HEK293 (cell line): ENCODE results near the gene MADD.

Source experiments
- CTCF ChIA-PET: fragments of 350-600 bp; formaldehyde crosslinking; extraction: SDS; loops from one replicate; lab custom pipeline; 2021; ENCODE audit warnings: antibody characterized with exemption; lab: Yijun Ruan, JAX
- POLR2A ChIA-PET: fragments of 300-600 bp; formaldehyde crosslinking; extraction: SDS; loops from one replicate; lab custom pipeline; 2020; ENCODE audit warnings: antibody characterized with exemption, inconsistent platforms; lab: Yijun Ruan, JAX
- H3K27ac ChIP-seq: fragments of 200-500 bp; sonication (Bioruptor generic); 2 replicates; pipeline ENCODE4 v1.5.1; 2014; ENCODE audit warnings: low read depth, low read length, control low read depth, inconsistent platforms; ENCODE audit errors: extremely low read depth
- H3K36me3 ChIP-seq, 2 experiments: fragments of 200-500 bp in 1 of 2; sonication (Bioruptor generic) in 1 of 2; 1 replicate in 1 of 2; 2 replicates in 1 of 2; pipeline ENCODE4 v1.5.1; 2014 to 2017; ENCODE audit warnings: inconsistent platforms in 2 of 2, low read length in 2 of 2; ENCODE audit not compliant: control insufficient read depth in 2 of 2, insufficient read depth in 1 of 2
- H3K4me1 ChIP-seq: fragments of 200-500 bp; sonication (Bioruptor generic); 2 replicates; pipeline ENCODE4 v1.5.1; 2014; ENCODE audit warnings: mild to moderate bottlenecking, low read length, inconsistent platforms; ENCODE audit not compliant: control insufficient read depth, insufficient read depth
- H3K4me3 ChIP-seq: 2 replicates; pipeline ENCODE4 v1.5.1; 2011; ENCODE audit warnings: low read depth, mild to moderate bottlenecking, control low read depth, low read length, moderate library complexity
- H3K9me3 ChIP-seq: fragments of 200-500 bp; sonication (Bioruptor generic); 2 replicates; pipeline ENCODE4 v1.5.1; 2014; ENCODE audit warnings: low read depth, low read length, inconsistent platforms; ENCODE audit not compliant: control insufficient read depth, insufficient read depth
- ATF2 ChIP-seq: fragments of 450-650 bp; formaldehyde crosslinking; IDR thresholded peaks from 2 replicates; pipeline ENCODE4 v1.5.1; 2016; ENCODE audit warnings: missing biosample characterization, missing genetic modification characterization, low read depth
- ELK4 ChIP-seq: IDR thresholded peaks from 2 replicates; pipeline ENCODE4 v1.6.1; 2011; ENCODE audit warnings: mild to moderate bottlenecking, low read depth, low read length, borderline replicate concordance
- IKZF3 ChIP-seq: fragments of 450-650 bp; IDR thresholded peaks from 2 replicates; pipeline ENCODE4 v1.5.0; 2018; ENCODE audit warnings: missing biosample characterization, mild to moderate bottlenecking, missing genetic modification characterization, moderate library complexity
- KLF1 ChIP-seq: fragments of 450-650 bp; formaldehyde crosslinking; IDR thresholded peaks from 2 replicates; pipeline ENCODE4 v1.5.1; 2016; ENCODE audit warnings: missing biosample characterization, missing genetic modification characterization
- MYNN ChIP-seq: fragments of 450-650 bp; formaldehyde crosslinking; IDR thresholded peaks from 2 replicates; pipeline ENCODE4 v1.5.1; 2016; ENCODE audit warnings: missing biosample characterization, missing genetic modification characterization, borderline replicate concordance
- OSR2 ChIP-seq: fragments of 450-650 bp; formaldehyde crosslinking; IDR thresholded peaks from 2 replicates; pipeline ENCODE4 v1.5.1; 2016; ENCODE audit warnings: missing biosample characterization, missing genetic modification characterization
- PRDM4 ChIP-seq: fragments of 450-650 bp; formaldehyde crosslinking; IDR thresholded peaks from 2 replicates; pipeline ENCODE4 v1.5.1; 2017; ENCODE audit warnings: missing biosample characterization, missing genetic modification characterization
- TCF7L2 ChIP-seq: IDR thresholded peaks from 2 replicates; pipeline ENCODE4 v1.6.1; 2011; ENCODE audit warnings: low read depth, mild to moderate bottlenecking, inconsistent platforms, low read length, moderate library complexity, borderline replicate concordance
- ZNF114 ChIP-seq: fragments of 450-650 bp; formaldehyde crosslinking; IDR thresholded peaks from 2 replicates; pipeline ENCODE4 v1.5.0; 2017; ENCODE audit warnings: missing biosample characterization, missing genetic modification characterization
- ZNF148 ChIP-seq: fragments of 450-650 bp; formaldehyde crosslinking; IDR thresholded peaks from 2 replicates; pipeline ENCODE4 v1.5.0; 2017; ENCODE audit warnings: missing biosample characterization, missing genetic modification characterization, borderline replicate concordance
- ZNF175 ChIP-seq: fragments of 450-650 bp; formaldehyde crosslinking; IDR thresholded peaks from 2 replicates; pipeline ENCODE4 v1.5.1; 2016; ENCODE audit warnings: missing biosample characterization, missing genetic modification characterization
- ZNF23 ChIP-seq: fragments of 450-650 bp; formaldehyde crosslinking; IDR thresholded peaks from 2 replicates; pipeline ENCODE4 v1.5.1; 2016; ENCODE audit warnings: missing biosample characterization, missing genetic modification characterization, borderline replicate concordance
- ZNF404 ChIP-seq: fragments of 450-650 bp; formaldehyde crosslinking; IDR thresholded peaks from 2 replicates; pipeline ENCODE4 v1.5.1; 2017; ENCODE audit warnings: missing biosample characterization, missing genetic modification characterization
- ZNF473 ChIP-seq: fragments of 450-650 bp; formaldehyde crosslinking; IDR thresholded peaks from 2 replicates; pipeline ENCODE4 v1.5.1; 2017; ENCODE audit warnings: missing biosample characterization, missing genetic modification characterization
- ZNF510 ChIP-seq: fragments of 450-650 bp; formaldehyde crosslinking; IDR thresholded peaks from 2 replicates; pipeline ENCODE4 v1.5.1; 2018; ENCODE audit warnings: mild to moderate bottlenecking, missing genetic modification characterization, missing biosample characterization; ENCODE audit not compliant: insufficient replicate concordance
- ZNF585B ChIP-seq: fragments of 450-650 bp; formaldehyde crosslinking; IDR thresholded peaks from 2 replicates; pipeline ENCODE4 v1.5.1; 2016; ENCODE audit warnings: missing biosample characterization, missing genetic modification characterization
- ZNF670 ChIP-seq: fragments of 450-650 bp; formaldehyde crosslinking; IDR thresholded peaks from 2 replicates; pipeline ENCODE4 v1.5.1; 2016; ENCODE audit warnings: missing biosample characterization, missing genetic modification characterization, low read depth
- ZNF830 ChIP-seq: fragments of 450-650 bp; IDR thresholded peaks from 2 replicates; pipeline ENCODE4 v1.5.0; 2018; ENCODE audit warnings: missing biosample characterization, missing genetic modification characterization, low read depth, mild to moderate bottlenecking, moderate library complexity
- ZNF837 ChIP-seq: fragments of 450-650 bp; formaldehyde crosslinking; IDR thresholded peaks from 2 replicates; pipeline ENCODE4 v1.5.1; 2016; ENCODE audit warnings: missing biosample characterization, missing genetic modification characterization
- ZNF843 ChIP-seq: fragments of 450-650 bp; formaldehyde crosslinking; IDR thresholded peaks from 2 replicates; pipeline ENCODE4 v1.5.1; 2016; ENCODE audit warnings: missing biosample characterization, missing genetic modification characterization
- TF ChIP-seq, protein P1 (sequence below): fragments of 450-650 bp; formaldehyde crosslinking; IDR thresholded peaks from 2 replicates; pipeline ENCODE4 v1.5.1; 2016; ENCODE audit warnings: missing biosample characterization, missing genetic modification characterization
- TF ChIP-seq, protein P2 (sequence below): fragments of 450-650 bp; formaldehyde crosslinking; IDR thresholded peaks from 2 replicates; pipeline ENCODE4 v1.5.1; 2016; ENCODE audit warnings: missing biosample characterization, missing genetic modification characterization

Gene MADD

DNA sequence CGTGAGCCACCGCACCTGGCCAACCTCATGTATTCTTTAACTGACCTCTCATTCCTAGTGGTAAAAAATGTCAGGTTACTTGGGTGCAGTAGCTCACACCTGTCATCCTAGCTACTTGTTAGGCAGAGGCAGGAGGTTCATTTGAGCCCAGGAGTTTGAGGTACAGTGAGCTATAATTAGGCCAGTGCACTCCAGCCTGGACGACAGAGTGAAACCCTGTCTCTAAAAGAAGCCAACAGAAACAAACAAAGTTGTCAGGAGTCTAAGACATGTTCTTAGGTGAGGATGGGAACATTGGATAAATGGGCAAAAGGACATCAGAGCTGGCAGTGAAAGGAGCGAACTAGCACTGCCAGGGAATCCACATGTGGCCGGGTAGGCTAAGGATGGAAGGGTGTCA lies 18.1 kb downstream of the MADD start:
- no peak overlapping the region for H3K4me3 ChIP-seq
- peaks cover 6 to 93% of the 10 kb centered on the region in 2 experiments for H3K36me3 ChIP-seq
- no peak overlapping the region for H3K27ac ChIP-seq
- H3K9me3 ChIP-seq: no peaks in the 10 kb centered on the region
- TF ChIP-seq IKZF3 (tag by site-specific recombination): no peak
- TF ChIP-seq, protein P1, sequence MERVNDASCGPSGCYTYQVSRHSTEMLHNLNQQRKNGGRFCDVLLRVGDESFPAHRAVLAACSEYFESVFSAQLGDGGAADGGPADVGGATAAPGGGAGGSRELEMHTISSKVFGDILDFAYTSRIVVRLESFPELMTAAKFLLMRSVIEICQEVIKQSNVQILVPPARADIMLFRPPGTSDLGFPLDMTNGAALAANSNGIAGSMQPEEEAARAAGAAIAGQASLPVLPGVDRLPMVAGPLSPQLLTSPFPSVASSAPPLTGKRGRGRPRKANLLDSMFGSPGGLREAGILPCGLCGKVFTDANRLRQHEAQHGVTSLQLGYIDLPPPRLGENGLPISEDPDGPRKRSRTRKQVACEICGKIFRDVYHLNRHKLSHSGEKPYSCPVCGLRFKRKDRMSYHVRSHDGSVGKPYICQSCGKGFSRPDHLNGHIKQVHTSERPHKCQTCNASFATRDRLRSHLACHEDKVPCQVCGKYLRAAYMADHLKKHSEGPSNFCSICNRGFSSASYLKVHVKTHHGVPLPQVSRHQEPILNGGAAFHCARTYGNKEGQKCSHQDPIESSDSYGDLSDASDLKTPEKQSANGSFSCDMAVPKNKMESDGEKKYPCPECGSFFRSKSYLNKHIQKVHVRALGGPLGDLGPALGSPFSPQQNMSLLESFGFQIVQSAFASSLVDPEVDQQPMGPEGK (tag by site-specific recombination): no peak
- TF ChIP-seq KLF1 (tag by site-specific recombination): no peak
- no peak for TF ChIP-seq MYNN (tag by site-specific recombination)
- TF ChIP-seq ZNF670: no peak
- TF ChIP-seq, protein P2, sequence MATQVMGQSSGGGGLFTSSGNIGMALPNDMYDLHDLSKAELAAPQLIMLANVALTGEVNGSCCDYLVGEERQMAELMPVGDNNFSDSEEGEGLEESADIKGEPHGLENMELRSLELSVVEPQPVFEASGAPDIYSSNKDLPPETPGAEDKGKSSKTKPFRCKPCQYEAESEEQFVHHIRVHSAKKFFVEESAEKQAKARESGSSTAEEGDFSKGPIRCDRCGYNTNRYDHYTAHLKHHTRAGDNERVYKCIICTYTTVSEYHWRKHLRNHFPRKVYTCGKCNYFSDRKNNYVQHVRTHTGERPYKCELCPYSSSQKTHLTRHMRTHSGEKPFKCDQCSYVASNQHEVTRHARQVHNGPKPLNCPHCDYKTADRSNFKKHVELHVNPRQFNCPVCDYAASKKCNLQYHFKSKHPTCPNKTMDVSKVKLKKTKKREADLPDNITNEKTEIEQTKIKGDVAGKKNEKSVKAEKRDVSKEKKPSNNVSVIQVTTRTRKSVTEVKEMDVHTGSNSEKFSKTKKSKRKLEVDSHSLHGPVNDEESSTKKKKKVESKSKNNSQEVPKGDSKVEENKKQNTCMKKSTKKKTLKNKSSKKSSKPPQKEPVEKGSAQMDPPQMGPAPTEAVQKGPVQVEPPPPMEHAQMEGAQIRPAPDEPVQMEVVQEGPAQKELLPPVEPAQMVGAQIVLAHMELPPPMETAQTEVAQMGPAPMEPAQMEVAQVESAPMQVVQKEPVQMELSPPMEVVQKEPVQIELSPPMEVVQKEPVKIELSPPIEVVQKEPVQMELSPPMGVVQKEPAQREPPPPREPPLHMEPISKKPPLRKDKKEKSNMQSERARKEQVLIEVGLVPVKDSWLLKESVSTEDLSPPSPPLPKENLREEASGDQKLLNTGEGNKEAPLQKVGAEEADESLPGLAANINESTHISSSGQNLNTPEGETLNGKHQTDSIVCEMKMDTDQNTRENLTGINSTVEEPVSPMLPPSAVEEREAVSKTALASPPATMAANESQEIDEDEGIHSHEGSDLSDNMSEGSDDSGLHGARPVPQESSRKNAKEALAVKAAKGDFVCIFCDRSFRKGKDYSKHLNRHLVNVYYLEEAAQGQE (tag by site-specific recombination): no peak
- no peak for TF ChIP-seq OSR2 (tag by site-specific recombination)
- no peak for TF ChIP-seq ZNF510 (tag by site-specific recombination)
- no peak for TF ChIP-seq ZNF404 (tag by site-specific recombination)
- no peak for TF ChIP-seq PRDM4 (tag by site-specific recombination)
- TF ChIP-seq ZNF843 (tag by site-specific recombination): no peak
- TF ChIP-seq ZNF23 (tag by site-specific recombination): no peak
- ChIA-PET POLR2A (no interaction called here), CTCF (no interaction called here)
- no peaks in the 10 kb centered on the region for H3K4me1 ChIP-seq

GRCh38 chr11:47289856-47290255 lies 19.9 kb downstream of the MADD start:
- ChIA-PET POLR2A (no interaction called here), CTCF (no interaction called here)
- Histone ChIP-seq H3K9me3 (no peaks in the 10 kb centered on the region), H3K4me1 (no peaks in the 10 kb centered on the region), H3K4me3 (no peak overlapping the region), H3K36me3 (peaks cover 3 to 89% of the 10 kb centered on the region in 2 experiments; a peak in 2 of 3 replicates), H3K27ac (no peak overlapping the region)
- TF ChIP-seq TCF7L2 (no peak), ELK4 (no peak), ZNF175 (no peak), ZNF114 (no peak), ZNF837 (tag by site-specific recombination) (no peak), ZNF148 (tag by site-specific recombination) (no peak), ZNF830 (no peak), IKZF3 (tag by site-specific recombination) (no peak), ATF2 (tag by site-specific recombination) (no peak), ZNF473 (tag by site-specific recombination) (no peak), ZNF585B (no peak)
